ENCODE measurements around the gene TNP2. TPM values are rescaled to one million over a fixed set of nuclear protein-coding genes. Genes with fewer than 3 reads are reported as not detected.

The TNP2 gene
- total RNA-seq, 1 donor from 2014 or later = not detected

- intact Hi-C loops (cut with micrococcal nuclease) = no loop called here
These were observed 23.1 kb downstream of the TNP2 start for GRCh38 chr16:11245988-11246387.

DNA sequence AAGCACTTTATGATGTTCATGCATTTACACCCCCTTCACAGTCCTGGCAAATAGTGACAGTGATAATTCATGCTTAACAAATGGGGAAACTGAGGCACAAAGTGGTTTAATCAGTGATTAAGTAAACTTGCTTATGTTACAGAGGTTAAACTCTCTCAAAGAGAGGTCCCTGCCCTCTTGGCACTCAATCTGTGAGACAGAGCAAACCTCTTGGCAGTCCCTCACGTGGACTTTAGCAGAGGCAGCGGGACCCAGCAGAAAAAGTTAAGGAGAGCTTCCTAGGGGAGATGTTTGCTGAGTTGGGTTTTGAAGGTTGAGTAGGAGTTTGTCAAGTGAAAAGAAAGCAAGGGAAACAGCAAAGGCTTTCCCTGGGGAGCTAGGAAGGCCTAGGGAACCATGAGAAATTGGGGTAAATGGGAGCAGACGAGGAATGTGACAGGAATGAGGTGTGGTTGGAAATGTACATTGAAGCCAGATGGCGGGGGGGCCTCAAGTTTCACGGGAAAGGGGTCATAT is 23.8 kb downstream of the TNP2 start:
- intact Hi-C loops (cut with micrococcal nuclease) = no loop called here

DNA sequence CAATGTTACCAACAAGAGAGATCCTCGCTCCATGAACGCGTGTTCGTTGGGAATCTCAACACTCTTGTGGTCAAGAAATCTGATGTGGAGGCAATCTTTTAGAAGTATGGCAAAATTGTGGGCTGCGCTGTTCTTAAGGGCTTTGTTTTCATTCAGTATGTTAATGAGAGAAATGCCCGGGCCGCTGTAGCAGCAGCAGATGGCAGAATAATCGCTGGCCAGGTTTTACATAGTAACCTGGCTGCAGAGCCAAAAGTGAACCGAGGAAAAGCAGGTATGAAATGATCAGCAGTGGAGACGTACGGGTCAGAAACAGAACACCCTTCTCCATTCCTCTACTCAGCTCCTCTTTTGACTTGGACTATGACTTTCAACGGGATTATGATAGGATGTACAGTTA is 26.5 kb downstream of the TNP2 start:
- intact Hi-C loops (cut with micrococcal nuclease) = loop anchor here (1.0 kb wide), 1 partner anchor 8 kb away; no protein-coding TSS in a partner anchor

- intact Hi-C loops (cut with micrococcal nuclease) = no loop called here
These were observed 27.5 kb downstream of the TNP2 start for GRCh38 chr16:11241480-11242204.

GRCh38 chr16:11240636-11241473 is 28.3 kb downstream of the TNP2 start:
- intact Hi-C loops (cut with micrococcal nuclease) = no loop called here

DNA sequence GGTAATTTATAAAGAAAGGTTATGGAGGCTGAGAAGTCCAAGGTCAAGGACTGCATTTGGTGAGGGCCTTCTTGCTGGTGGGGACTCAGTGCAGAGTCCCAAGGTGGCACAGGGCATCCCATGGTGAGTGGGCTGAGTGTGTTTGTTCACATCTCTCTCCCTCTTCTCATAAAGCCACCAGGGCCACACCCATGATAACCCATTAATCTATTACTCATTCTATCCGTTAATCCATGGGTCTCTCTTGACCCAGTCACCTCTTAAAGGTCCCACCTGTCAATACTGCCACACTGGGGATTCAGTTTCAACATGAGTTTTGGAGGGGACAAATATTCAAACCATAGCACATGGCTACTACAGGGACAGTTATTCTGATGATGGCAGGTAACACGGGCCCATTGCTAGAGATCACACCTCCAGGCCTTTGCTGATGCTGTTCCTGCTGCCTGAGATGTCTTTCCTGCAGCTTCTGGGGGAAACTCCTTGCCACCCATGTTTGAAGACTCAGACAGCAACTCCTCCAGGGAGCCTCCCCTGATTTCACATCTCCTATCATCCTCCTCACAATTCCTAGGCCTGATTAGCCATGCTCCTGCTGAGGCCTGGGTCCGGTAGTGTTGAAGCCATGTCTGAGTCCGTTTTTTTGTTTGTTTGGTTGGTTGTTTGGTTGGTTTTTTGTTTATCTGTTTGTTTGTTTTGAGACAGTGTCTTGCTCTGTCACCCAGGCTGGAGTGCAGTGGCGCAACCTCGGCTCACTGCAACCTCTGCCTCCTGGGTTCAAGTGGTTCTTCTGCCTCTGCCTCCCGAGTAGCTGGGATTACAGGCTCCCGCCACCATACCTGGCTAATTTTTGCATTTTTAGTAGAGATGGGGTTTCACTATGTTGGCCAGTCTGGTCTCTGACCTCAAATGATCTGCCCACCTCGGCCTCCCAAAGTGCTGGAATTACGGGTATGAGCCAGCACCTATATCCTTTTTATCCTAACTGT is 29.2 kb downstream of the TNP2 start:
- intact Hi-C loops (cut with micrococcal nuclease) = no loop called here

DNA sequence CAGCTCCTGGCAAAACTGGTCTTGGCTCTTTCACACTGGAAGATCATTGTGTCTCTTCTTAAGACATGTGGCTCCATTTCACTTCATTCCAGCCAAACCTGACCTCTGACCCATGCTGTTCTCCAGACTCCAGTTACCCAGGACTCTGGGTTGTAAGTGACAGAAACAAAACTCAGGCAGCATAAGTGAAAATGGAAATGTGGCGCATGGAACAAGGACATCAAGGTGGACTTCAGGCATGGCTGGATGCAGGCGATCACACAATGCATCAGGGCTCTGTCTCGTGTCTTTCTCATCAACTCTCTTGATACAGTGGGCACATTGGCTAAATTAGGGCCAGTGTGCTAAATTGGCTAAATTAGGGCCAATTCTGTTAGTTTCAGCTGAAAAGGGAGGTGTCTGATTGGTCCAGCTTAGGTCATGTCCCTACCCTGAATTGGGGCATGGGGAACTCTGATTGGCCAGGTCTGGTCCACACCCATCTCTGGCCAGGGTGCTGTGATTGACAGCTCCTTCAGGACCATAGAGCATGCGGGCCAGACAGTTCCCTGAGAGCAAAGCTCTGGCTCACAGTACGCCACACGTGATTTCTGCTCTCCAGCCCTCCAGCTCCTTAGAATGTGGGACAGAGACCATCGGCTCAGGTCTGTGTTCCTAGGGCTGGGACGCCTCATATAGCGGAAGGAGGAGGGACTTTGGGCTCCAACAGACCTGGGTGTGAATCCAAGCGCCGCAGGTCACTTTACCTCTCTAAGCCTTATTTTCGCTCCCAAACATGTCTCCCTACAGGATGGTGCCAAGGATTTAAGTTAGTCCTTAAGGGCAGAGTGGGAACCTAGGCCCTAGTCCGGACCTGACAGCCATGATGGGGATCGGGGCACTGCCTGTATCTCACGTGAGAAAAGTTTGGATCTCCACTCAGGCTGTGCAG is 30.6 kb downstream of the TNP2 start:
- intact Hi-C loops (cut with micrococcal nuclease) = no loop called here

GRCh38 chr16:11236461-11237254 is 32.5 kb downstream of the TNP2 start:
- intact Hi-C loops (cut with micrococcal nuclease) = no loop called here

- intact Hi-C loops (cut with micrococcal nuclease) = no loop called here
These were observed 33.5 kb downstream of the TNP2 start for GRCh38 chr16:11235703-11235991.

GRCh38 chr16:11234884-11235702 is 34.0 kb downstream of the TNP2 start:
- intact Hi-C loops (cut with micrococcal nuclease) = loop anchor here (1.0 kb wide), 1 partner anchor 8 kb away; no protein-coding TSS in a partner anchor

DNA sequence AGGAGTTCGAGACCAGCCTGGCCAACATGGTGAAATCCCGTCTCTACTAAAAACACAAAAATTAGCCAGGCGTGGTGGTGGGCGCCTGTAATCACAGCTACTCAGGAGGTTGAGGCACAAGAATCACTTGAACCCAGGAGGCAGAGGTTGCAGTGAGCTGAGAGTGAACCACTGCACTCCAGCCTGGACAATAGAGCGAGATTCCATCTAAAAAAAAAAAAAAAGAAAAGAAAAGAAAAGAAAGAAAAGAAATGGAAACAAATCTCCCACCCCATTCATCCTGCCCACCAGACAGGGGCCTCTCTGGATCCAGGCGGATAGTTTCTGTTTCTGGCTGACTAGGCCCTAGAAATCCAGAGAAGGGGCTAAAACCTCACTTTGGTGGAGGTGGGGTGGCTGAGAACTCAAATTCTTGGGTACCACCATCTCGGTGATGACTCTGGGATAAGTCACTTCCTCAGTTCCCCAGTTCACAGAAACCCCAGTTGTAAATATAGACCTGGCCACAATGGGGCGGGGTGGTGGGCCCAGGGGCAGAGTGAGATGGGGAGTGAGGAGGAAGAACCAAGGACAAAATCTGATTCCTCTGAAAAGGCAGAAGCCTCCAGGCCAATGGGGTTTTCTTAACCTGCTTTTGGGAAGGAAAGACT is 35.3 kb downstream of the TNP2 start:
- intact Hi-C loops (cut with micrococcal nuclease) = loop anchor here (1.0 to 2.0 kb wide), 8 partner anchors 9 to 269 kb away; no protein-coding TSS in a partner anchor

DNA sequence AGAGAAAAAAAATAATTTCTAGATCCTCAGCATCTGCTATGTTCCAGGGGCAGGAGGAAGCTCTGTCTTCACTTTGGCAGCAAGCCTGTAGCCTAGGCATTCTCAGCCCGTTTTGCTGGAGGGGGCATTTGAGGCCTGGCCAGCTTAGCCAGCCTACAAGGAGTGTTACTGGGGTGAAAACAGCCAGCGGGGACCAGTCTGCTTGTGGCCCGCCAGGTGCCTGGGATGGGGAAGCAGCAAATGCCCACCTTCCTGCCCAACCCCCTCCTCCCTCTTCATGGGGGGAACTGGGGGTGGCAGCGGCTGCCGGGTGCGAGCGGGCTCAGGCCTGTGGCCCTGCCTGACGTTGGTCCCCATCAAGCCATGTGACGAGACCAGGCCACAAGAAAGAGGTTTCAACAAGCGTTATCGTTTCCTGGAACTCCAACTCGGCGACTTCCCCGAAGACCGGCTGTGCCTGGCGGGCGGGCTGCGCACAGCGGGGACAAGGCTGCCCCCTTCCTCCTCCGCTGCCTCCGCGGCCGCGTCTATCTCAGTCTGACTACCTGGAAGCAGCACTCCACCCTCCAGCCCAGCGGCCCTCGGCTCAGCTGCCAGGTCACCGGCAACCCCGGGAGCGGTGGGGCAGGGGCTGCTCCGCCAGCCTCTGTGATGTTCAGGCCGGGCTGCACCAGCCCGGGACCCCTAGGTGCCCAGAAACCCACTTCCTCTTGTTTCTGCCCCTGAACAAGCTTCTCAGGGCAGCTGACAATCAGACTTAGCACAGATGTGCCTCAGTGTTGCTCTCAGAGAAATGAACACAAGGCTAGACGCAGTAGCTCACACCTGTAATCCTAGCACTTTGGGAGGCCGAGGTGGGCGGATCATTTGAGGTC is 36.0 kb downstream of the TNP2 start:
- intact Hi-C loops (cut with micrococcal nuclease) = loop anchor here (1.0 to 2.0 kb wide), 7 partner anchors 8 to 268 kb away; no protein-coding TSS in a partner anchor

GRCh38 chr16:11232302-11232851 is 36.7 kb downstream of the TNP2 start:
- intact Hi-C loops (cut with micrococcal nuclease) = loop anchor here (2.0 kb wide), 3 partner anchors 58 to 244 kb away; no protein-coding TSS in a partner anchor

DNA sequence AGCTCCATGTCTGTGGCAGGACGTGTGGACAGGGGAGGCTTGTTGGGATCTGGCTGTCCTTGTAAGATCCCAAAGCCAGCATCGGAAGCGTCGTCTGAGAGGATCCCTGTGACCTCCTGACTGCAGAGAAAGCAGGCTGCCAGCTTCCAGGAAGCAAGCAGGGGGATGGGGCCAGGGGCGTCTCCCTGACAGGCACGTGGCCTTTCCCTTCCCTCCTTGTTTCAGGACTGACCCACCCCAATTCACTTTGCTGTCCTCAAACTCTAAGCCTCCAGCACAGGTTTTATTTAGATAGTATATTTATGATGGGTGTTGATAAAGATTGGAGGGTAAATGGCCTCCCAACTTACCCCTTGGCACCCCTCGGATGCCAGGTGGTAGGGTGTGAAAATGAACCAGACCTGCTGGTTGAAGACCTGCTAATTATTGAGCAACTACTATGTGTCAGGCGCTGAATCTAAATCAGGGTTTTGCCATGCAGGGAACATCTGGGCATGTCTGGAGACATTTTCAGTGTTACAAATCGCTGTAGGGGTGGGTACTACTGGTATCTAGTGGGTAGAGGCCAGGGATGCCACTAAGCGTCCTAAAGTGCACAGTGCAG is 37.7 kb downstream of the TNP2 start:
- intact Hi-C loops (cut with micrococcal nuclease) = no loop called here

DNA sequence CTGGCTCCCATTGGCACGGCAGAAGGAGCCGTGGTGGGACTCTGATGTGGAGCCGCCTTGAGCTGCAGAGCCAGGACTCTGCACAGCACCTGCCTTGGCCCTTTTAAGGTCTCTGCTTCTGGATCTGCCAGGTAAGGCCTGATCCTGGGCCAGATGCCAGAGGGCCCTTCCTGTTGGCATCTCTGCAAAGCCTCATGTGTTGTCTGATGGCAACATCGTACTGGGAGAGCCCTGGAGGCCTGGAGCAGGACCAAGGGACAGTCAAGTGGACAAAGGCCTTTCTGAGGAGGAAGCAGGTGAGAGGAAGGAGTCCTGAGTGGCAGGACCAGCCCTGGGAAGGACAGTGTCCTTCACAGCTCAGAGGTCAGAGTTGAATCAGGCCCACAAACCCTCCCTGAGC is 39.2 kb downstream of the TNP2 start:
- intact Hi-C loops (cut with micrococcal nuclease) = no loop called here

DNA sequence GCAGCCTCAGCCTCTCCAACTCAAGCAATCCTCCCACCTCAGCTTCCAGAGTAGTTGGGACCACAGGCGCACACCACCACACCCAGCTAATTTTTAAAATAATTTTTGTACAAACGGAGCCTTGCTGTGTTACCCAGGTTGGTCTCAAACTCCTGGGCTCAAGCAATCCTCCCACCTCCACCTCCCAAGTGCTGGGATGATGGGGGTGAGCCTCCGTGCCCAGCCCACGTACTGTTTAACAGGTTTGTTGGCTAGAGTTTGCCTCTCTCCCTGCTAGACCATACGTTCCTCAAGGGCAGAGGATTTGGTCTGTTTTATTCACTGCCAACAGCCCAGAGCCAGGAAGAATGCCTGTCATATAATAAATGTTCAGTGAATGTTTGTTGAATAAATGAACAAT is 39.7 kb downstream of the TNP2 start:
- intact Hi-C loops (cut with micrococcal nuclease) = no loop called here

All from T-helper 1 cell treated with Interleukin-12 subunit alpha and Interleukin-12 subunit beta and Interleukin-4 antibody, amounts not matched to agents 30 ng/mL and 1 ng/mL, for 36 hours (primary cell).